Fibroblast of peridontal ligament (primary cell): ENCODE results near the gene MCC.

ENCODE experiments used
- DNase-seq: peaks from one replicate; pipeline ENCODE4 v3.0.0-alpha.2; 2010; ENCODE audit errors: extremely low read depth

The MCC gene

DNA sequence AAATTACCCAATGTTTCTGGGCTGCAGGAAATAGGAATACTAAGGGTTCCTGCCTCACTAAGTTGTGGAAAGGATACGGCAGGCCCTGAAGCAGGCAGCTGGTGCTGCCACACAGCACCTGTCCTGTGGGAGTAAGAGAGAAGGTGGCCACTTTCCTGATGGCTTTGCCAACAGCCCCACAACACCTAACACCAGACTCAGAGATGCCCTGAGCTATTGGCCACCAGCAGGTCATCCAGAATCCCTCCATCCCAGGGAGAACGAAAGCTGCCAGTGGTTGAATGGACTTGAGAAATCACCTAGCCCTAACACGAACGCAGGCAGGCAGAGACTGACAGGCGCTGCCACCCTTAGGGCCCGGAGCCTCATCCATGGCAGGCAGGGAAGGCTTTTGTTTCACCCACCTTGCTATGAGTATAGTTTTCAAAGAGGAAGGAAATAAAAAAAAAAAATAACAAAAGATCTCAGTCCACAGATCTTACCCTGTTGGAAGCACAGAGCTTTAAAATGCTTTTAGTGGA, 429.5 kb downstream of the MCC start:
- DNase-seq, result no peak

GRCh38 chr5:113058269-113058668, 430.0 kb downstream of the MCC start:
- DNase-seq, result no peak

DNA sequence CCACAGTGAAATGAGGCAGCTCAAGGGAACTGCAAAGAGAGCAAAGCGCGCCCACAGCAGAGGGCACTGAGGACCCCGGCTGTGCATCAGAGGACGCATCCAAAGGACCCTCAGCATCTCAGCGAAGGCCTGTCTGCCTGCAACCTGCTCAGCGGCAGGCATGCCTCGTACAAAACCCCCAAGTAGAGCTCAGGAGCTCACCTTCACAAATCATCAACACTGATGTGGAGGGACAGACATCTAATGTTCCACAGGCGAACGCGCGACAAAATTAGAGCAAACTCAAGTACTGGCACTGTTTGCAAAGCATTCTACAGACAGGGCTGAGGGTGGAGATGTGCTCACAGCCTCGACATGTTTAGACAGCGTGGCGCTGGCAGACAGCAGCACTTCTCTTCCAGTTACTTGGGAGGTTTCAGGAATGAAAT, 430.7 kb downstream of the MCC start:
- no peak for DNase-seq

DNA sequence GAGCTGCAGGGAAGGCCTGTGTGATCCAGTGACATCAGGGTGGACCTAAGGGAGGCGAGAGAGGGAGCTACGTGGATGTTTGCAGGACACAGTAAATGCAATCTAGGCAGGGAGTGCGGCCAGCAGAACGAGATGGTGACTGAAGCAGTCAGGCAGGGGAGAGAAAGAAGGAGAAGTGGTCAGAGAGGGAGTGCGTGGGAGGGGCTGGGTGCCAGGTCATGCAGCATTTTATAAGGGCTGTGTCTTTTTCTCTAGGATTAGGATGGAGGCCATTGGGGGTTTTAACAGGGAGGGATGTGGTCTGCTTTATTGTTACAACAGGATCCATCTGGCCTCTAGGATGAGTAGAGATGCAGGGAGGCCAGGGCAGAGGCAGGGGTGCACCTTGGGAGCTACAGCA, 431.3 kb downstream of the MCC start:
- DNase-seq, result no peak

- no peak for DNase-seq
Measured at GRCh38 chr5:113054899-113055298, 433.4 kb downstream of the MCC start.

DNA sequence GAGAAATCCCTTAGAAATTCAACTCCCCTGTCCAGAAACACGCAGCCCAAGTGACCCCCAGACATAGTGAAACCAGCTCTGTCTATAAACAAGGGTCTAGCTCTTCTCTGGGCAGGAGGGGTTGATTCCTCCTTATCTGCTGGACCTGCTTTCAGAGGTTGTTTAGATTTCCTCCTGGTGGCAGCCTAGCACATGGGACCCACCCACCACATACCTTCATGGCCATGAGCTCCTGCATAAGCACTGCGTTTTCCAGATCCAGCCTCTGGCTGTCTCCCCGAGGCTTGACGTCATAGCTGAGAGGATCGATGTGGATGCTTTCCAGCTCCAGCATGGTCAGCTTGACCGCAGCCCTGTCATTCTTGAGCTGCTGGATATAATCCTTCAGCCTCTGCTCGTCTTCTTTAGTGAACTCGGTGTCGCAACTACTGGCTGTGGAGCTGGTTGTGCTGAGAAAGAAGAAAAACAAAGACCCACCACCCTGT, 434.7 kb downstream of the MCC start:
- no peak for DNase-seq

DNA sequence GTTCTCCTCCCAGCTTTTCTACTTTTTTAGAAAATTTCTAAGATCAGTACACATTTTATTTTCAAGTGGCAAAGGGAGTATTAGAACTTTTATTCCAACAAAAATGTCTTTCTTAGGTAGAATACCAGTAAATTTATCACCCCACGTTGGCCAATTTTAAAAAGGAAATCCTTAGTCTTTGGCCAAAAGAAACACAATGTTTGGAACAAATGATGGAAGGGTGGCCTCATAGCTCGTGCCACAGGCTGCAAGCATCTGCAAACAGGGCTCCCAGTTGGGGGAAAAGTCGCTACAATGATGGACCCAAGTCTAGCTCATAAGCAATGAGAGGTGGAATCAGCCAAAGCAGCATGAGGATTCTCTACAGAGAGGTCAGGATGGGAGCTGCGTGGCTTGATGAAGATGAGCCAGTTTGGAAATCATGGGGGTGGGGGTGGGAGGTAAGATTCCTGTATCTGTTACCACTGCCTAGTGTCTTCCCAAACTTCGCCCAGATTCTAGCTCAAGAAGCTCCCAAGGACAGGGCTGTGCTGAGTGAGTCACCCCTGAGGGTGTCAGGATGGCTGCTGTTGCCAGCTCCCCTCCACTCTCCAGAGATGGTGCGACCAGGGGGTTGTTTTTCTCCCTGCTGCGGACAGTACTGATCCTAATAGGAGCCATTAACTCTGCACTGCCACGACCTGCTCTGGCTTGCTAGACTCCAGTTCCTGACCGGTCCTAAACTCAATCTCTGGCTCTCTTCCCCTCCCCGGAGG, 436.0 kb downstream of the MCC start:
- no peak for DNase-seq

- DNase-seq, result peak; percentile 76
Measured at GRCh38 chr5:113050721-113051382, 437.4 kb downstream of the MCC start.

DNA sequence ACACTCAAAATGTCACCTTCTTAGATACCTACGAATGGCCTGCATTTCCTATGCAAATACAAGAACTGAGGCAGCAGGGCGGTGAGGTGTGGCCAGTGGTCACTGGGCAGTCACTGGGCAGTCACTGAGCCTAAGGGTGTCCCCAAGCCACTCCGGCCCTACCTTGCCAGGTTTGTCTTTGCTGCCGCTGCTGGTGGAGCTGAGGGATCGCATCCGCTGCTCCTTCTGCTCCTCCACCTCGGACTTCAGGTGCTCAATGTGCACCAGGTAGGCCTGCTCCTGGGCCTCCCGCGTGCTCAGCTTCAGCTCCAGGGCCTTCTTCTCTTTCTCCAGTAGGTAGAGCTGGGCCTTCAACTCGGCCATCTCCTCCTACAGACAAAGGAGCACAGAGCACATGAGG, 439.3 kb downstream of the MCC start:
- DNase-seq, result no peak

DNA sequence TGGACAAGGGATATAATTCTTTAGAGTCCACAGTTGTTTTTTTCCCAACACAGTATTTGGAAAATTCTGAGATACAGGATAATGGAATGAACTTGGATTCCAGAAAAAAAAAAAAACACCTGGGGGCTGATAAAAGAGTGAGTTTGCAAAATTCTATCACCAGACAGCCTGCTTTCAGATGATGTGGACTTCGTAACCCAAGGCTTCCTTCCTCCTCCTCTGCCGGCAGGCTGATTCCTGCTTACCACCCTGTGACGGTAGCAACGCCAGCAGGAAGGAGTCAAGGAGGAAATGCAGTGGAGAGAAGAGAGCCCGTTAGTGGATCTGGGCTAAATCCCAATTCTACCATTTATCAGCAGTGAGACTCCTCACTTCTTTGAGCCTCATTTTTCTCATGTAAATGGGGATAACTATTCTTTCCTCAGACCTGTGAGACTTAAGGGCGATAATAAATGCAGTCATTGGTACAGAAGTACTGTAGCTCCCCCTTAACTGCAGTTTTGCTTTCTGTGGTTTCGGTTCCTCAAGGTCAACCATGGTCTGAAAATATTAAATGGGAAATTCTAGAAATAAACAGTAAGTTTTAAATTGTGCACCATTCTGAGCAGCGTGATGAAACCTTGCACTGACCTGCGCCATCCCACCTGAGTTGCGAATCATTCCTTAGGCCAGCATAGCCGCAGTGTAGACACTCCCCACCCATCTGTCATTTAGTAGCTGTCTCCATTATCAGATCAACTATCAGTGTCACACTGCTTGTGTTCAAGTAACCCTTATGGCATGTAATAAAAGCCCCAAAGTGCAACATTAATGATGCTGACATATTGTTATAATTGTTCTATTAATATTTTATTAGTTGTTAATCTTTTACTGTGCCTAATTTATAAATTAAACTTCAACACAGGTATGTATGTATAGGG, 440.3 kb downstream of the MCC start:
- no peak for DNase-seq

DNA sequence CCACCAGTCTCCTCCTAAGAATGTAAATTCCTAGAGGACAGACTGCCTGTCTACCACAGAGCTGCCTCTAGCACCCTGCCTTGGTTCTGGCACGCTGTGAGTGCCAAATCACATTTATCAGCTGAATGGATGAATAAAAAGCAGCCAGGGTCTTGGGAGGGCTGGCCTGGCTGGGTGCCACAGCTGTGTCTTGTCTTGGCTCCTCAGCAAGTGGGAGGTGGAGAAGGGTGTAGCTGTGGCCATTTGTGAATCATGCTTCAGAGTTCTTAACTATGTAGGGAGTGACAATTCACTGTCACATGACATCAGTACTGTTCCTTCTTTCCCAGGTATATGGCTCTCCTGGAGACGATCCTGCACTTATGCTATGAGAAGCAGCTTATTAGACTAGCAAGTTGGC, 441.0 kb downstream of the MCC start:
- DNase-seq, result no peak

DNA sequence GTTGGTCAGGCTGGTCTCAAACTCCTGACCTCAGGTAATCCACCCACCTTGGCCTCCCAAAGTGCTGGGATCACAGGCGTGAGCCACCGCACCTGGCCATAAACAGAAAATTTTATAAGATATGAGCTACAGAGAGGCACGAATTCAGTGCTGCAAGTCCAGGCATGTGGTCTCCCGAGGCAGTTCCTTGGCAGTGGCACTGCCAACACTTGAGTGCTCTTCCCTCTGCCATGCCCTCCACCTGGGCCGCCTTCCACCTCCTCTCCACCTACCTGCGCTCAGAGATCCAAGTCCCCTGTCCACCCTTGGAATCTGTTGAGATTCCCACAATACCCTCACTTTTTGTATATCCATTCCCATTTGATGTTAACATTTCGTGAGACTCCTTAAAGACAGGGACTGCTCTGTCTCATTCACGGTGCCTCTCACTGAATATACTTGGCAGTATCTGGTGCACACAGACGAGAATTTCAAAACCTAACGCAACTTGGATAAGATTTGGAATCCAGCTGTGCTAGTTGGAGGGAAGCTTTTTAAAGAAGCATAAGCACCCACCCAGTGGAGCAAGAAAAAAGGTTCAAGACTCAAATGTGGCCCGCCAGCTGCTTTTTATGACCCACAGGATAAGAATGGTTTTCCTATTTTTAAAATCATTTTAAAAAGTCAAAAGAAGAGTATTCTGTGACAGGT, 443.3 kb downstream of the MCC start:
- no peak for DNase-seq

DNA sequence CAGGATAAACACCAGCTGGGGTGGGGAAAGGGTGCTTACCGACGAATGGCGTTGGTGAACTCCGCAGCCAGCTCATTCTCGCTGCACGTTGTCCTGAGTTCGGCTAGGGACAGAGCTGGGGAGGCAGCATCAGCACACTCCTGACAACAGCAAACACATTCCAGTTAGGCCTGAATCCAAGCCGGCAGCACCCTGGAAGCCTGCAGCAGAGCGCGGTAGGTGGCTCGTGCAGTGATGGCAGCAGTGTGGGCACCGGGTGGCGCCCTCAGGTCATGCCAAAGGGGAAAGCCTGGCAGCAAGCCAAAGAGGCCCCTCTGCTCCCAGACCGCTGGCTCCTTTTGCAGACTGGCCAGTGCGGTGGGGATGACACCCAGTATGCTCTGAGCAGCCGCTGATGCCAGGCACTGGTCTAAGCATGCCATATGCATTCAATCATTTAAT, 444.7 kb downstream of the MCC start:
- no peak for DNase-seq

DNA sequence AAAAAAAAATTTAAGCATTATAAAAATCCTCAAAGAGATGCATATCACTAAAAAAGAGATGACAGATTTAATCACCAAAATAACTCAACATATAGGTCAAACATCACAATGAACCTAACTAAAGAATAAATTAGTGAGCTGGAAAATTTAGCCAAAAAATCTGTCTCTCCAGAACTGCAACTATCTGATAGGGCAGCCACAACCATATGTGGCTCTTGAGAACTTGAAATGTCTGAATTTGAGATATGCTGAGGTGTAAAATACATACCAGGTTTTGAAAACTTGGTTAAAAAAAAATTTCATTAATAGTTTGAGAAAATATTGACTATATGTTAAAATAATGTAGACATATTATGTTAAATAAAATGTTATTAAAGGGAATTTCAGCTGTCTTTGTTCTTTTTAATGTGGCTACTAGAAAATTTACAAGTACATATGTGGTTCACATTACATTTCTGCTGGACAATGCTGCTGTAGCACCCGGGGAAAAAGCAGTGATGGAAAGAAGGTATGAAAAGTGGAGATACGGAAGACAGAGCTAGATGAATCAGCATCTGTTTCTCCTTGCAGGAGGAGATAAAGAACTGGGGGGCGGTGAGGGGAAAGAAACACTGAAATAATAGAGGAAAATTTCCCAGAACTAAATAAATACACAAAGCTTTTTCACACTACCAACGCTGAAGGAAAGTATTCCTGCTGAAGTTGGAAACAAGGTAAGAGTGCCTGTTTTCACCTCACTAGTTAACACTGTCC, 445.6 kb downstream of the MCC start:
- no peak for DNase-seq

DNA sequence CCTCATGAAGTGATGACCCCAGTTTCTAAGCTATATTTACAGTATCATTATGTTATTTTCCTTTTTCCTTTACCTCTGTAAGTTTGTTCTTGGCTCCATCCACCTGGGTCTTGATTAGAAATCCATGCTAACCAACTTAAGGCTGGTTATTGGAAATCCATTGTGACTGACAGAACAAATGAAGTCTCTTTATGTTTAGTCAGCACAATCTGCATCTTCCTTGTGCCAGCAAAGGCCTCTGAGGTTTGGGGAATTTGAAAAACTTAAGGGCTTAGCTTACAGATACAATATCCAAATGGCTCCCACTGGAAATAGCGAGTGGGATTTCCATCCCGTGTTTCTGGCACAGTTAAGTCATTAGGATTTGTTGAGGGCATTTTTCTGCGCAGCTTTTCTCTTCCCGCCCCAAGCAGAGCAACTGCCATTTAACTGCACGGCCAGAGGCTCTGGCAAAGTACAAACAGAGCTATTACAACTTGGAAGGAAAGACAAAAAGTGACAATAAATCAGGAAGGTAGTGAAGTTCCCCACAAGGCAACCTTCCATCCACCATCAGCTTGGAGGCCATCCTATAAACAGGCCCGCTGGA, 447.5 kb downstream of the MCC start:
- no peak for DNase-seq

DNA sequence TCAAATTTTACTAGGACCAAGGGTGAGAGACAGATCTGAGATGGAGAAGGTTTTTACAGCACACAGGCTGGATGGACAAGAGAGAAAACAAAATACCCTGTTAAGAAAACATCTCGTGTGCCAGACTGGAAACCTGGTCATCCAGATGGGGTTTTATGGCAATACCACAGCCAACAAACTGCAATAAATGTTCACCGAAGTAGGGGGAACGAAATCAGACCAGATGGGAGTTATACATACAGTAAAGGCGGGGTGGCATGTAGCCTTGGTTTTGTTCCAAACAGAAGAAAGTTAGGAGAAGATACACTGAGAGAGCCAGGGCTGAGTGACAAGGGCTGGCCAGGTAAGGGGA, 448.3 kb downstream of the MCC start:
- DNase-seq, result no peak

DNA sequence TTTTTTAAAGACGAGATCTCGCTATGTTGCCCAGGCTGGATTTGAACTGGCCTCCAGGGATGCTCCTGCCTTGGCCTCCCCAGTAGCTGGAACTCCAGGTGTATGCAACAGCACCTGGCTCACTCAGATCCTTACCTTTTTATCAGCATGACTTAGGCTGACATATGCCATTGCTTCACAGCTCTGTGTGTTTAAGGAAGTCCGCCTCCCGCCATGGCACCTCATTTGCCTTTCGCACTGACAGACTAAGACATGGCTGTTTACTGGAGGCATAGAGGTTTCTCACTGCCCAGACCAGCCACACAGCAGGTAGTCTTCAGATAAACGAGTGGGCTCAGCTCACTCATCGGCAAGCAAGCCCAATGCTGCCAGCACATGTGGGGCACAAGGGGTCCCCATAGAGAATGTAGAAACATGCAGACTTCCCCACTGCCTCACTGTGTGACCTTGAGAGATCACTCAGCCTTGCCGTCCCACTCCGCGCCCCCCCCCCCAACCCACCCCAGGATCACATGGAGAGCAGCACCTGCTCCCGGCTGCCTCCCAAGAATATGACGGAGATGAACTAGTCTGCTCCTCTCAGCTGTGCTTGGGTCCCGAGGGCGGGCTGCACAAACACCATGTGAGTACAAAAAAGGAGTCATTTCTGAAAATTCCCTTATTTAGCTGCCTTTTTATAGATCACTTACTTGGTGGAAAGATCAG, 448.9 kb downstream of the MCC start:
- no peak for DNase-seq

- peak; percentile 43 for DNase-seq
Measured at GRCh38 chr5:113038714-113039113, 449.5 kb downstream of the MCC start.

- DNase-seq, result no peak
Measured at GRCh38 chr5:113038136-113038535, 450.1 kb downstream of the MCC start.

DNA sequence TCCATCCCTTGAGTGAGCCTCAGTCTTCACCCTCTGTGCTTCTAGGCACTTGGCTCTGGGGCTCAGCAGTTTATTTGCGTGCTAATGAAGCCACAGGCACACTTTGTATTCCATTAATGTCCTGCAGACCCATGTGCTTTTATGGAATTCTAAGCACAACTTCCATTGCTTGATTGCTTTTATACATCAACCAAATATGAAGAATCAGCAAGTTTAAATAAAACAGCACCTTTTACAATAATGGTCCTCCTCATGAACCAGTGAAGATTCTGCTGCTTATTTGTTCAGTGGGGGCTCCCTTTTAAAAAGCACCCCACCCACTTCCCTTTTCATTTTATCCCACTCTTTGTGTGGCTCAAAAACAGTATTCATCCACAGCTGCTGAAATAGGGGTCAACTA, 451.4 kb downstream of the MCC start:
- no peak for DNase-seq
